HG03521 (cell line): ENCODE results near the gene TTC8.
"Not testable (repeated sequence)": the region's sequence is repeated elsewhere in the genome, so short reads cannot be mapped to it uniquely, and the experiment has no call there.

Experiments
- ATAC-seq: cut with Tn5 transposase; IDR thresholded peaks from one replicate; pipeline ENCODE4 v1.9.1; 2021; ENCODE audit warnings: mild to moderate bottlenecking, moderate library complexity; ENCODE audit not compliant: unreplicated experiment

Gene TTC8

DNA sequence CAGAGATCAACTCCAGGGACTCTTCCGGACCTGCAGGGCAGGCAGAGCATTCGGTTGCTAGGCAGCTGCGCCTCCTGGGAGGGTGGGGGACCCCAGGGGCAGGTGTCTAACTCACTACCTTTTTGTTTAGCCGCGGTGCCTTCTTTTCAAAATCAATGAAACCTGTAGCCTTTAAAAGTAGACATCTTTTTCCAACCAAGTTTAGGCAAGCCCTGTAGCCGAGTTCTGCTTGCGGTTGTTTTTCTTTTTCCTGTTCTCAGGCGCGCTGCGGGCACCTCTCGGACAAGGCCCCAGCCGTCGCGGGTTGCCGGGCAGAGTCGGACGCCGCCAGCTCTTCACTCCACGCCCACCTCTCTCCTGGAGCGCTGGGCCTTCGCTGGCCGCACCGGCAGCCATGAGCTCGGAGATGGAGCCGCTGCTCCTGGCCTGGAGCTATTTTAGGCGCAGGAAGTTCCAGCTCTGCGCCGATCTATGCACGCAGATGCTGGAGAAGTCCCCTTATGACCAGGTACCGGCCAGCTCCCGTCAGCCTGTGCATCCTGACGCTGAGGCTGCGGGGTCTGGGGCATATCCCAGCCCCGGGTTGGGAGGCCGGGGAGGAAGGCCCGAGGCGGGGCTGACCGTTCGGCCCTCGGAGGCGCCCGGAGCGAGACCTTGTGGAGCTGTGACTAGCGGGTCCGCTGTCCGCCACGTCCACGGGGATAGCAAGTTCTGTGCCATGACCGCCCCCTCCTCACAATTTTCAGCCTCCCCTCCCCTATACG lies at the start of gene TTC8:
TSS of gene TTC8 (plus strand) at position 338 of the 764 bp plus-strand sequence. CDS start at position 395, 57 bp downstream.
- ATAC-seq = peak; percentile 99

DNA sequence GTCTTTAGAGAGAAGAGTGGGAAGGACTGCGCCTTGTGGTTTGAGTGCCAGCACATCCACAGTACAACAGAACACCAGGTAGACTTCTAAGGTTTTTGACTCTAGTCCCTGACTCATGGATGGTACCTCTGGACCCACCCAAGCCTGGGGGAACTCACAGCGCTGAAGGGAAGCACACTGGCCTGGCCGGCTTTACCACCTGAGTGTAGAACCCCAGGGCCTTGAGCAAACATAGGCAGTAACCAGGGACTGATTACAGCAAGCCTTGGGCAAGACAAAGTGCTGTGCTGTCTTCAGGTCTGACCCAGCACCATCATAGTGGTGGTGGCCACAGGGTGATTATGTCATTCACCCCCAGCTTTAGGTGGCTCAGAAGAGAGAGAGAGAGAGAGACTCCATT lies 48.9 kb upstream of the TTC8 start:
- no peak for ATAC-seq

GRCh38 chr14:88785911-88786310 lies 38.5 kb upstream of the TTC8 start:
- ATAC-seq = no peak

DNA sequence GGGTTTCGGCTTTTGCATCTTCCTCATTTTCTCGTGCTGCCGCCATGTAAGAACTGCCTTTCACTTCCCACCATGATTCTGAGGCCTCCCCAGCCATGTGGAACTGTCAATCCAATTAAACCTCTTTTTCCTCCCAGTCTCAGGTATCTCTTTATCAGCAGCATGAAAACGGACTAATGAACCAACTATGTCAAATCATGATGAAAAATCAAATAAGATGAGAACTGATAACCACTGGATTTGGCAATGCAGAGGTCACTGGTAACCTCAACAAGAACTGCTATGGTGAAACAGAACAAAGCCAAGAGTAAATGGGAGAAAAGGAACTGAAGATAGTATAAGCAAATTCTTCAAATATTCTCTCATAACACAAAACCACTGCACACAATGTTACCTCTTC lies 37.7 kb upstream of the TTC8 start:
- no peak for ATAC-seq

DNA sequence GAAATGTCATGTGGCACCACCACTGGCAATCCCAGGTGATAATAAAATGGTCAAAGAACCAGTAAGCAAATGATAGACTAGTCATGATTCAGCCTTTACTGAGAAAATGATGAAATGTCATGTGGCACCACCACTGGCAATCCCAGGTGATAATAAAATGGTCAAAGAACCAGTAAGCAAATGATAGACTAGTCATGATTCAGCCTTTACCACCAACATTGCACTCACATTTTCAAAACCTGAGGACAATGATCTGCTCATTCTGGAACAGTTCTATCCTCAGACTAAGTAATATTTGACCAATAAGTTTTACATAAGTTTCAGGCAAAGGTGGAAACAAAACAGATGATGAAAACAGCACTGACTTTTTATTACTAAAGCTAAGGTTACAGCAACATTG lies 34.9 kb upstream of the TTC8 start:
- not testable (repeated sequence) for ATAC-seq

DNA sequence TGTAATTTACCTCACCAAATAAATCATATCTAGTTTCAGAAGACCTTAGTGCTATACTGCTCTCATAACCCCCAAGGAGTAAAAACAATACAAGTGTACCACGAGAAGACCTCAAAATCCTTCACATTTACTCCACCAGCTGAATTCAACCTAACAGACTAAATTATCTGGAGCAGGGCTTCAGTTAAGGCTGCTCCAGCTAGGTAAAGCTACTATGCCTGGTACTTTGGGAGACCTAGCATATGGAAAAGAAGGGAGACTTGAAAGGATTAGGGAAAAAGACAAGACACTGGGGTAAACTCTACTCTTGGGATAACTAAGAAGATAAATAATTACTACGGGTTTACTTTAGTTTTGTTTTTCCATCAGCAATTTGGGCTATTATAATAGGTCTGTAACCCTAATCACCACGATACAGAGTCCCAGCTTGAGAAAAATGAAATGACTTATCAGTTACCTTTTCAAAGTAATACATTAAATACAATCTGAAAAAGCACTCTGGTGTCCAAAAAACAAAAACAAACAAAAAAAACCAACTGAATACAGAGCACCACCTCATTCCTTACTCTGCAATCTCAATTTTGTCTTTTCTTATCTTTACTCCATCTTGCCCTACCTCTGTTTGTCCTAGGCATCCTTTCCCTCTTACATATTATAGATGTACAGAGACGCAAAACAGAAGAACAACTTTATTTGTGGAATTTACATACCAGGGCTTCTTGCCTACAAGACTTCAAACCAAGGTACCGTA lies 33.8 kb upstream of the TTC8 start:
- no peak for ATAC-seq

- no peak for ATAC-seq
Observed at GRCh38 chr14:88791252-88791621, 33.2 kb upstream of the TTC8 start.

- peak; percentile 4 for ATAC-seq
Observed at GRCh38 chr14:88791629-88792472, 32.6 kb upstream of the TTC8 start.

DNA sequence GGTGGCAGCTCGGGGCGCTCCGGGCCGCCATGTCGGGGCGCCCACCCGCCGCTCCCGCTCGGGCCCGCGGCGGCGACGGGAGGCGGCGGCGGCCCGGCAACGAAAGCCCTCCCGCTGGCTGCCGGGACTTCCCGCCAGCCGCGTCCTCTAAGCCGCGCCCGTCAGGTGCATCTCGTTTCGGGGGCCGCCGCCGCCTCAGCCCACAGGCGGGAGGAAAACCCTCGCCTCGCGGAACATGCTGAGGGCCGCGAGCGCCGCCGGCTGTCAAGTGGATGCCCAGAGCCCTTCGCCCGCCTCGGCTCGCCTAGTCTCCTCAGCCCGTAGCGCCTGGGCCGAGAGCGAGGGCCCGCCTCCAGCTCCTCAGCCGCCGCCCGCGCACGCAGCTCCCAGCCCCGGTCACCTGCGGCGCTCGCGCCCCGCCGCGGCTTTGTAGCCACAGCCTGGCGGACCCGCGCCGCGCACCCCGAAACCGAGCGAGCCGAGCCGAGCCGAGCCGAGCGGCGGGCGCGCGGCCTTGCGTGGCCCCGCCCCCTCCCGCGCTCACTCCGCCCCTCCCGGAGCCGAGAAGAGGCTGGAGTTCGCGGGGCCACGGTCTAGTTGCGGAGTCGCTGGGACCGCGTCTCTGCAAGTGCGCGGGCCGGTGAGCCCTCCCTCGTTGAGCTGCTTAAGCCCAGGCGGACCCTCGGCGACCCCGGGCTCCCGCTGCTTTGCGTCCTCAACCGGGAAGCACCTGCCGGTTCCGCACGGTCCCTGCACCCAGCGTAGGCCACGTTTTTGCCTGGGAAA lies 31.8 kb upstream of the TTC8 start, which contains the start of gene EML5:
TSS of gene EML5 (minus strand) at position 481 of the 786 bp plus-strand sequence. CDS start at position 31, 450 bp downstream.
- ATAC-seq = peak; percentile 81

DNA sequence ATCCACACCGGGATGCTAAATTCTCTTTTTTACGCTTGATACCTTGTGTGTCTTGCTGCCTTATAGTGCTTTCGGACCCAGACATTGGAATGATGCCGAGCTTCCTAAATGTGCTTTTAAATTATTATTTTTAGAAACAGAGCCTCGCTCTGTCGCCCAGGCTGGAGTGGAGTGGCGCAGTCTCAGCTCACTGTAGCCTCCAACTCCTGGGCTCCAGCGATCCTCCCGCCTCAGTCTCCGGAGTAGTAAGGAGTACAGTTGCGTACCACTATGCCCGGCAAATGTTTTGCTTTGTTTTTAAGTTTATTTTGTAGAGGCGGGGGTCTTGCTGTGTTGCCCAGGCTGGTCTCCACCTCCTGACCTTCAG lies 31.2 kb upstream of the TTC8 start:
- ATAC-seq = no peak

GRCh38 chr14:88798156-88798555 lies 26.3 kb upstream of the TTC8 start:
- ATAC-seq = no peak

DNA sequence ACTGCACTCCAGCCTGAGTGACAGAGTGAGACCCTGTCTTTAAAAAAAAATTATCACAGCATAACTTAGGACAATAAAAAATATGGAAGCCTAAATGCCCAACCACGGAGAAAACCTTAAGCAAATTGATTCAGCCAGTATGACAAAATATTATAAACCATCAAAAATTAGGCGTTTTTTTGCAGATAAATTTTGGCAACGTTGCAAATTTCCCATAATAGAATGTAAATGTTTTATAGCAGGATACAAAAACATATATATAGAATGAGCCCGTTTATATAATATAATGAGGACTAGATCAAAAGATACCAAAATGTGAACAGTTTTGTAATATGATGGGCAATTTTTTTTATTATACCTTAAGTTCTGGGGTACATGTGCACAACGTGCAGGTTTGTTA lies 24.9 kb upstream of the TTC8 start:
- no peak for ATAC-seq

- ATAC-seq = no peak
Observed at GRCh38 chr14:88802596-88802995, 21.9 kb upstream of the TTC8 start.

- no peak for ATAC-seq
Observed at GRCh38 chr14:88804035-88804434, 20.4 kb upstream of the TTC8 start.

- no peak for ATAC-seq
Observed at GRCh38 chr14:88804477-88804876, 20.0 kb upstream of the TTC8 start.

DNA sequence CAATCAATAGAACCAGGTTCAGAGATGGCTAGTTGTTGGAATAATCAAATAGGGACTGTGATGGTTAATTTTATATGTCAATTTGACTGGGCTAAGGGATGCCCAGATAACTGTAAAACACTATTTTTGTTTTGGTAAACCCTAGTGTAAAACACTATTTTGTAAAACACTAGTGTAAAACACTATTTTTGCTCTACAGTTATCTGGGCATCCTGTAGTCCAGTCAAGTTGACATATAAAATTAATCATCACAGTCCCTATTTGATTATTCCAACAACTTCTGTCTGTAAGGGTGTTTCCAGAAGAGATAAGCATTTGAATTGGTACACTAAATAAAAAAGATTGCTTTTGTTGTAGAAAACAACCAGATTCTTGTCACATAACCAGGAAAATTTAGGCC lies 16.1 kb upstream of the TTC8 start:
- no peak for ATAC-seq

- ATAC-seq = no peak
Observed at GRCh38 chr14:88815980-88816379, 8.5 kb upstream of the TTC8 start.

DNA sequence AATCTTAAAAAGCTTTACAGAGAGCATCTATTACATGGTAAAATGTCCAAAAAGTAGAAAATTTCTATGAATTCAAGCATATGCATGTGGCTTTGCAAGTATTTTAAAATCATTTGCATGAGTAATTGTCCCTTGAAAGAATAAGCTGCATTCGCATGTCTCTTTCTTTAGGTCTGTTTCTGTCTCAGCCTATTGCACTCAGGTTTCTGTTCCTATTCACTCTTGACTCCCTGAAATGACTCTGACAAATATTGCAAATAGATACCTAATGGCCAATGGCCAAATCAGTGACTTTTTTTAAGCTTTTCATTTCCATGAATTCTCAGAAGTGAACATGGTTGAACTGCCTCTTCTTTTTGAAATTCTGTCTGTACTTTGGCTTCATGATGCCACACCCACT lies 6.4 kb upstream of the TTC8 start:
- ATAC-seq = no peak

- ATAC-seq = not testable (repeated sequence)
Observed at GRCh38 chr14:88819674-88820073, 4.8 kb upstream of the TTC8 start.

DNA sequence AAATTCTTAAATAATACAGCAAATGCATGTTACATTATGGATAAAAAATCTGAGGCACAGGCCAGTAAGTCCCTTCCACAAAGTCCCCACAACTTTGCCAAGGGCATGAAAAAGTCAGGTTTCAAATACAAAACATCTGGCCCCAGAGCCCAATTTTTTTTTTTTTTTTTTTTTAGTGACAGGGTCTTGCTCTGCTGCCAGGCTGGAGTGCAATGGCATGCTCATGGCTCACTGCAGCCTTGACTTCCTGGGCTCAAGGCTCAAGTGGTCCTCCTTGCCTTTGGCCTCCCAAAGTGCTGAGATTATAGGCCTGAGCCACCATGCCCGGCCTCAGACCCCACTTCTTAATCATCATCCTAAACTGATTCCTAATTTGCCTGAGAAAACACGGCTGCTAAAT lies 3.1 kb upstream of the TTC8 start:
- ATAC-seq = no peak

- ATAC-seq = no peak
Observed at GRCh38 chr14:88821888-88822287, 2.6 kb upstream of the TTC8 start.
